MM.1S (cell line): ENCODE measurements around the gene HOXC9.

Experiments
- DNase-seq: peaks from one replicate; pipeline ENCODE4 v3.0.0-alpha.2; 2015
- H2AFZ ChIP-seq: fragments of 300-600 bp; sonication (generic); 2 replicates; pipeline ENCODE4 v1.6.0; 2016; ENCODE audit warnings: antibody characterized with exemption, low read length
- H3F3A ChIP-seq: fragments of 300-600 bp; sonication (generic); 2 replicates; pipeline ENCODE4 v1.6.1; 2016; ENCODE audit warnings: mild to moderate bottlenecking, antibody characterized with exemption, low read length, moderate library complexity, mixed read lengths; ENCODE audit not compliant: insufficient read depth
- H3K27ac ChIP-seq: fragments of 300-600 bp; sonication (generic); 2 replicates; pipeline ENCODE4 v1.5.1; 2016; ENCODE audit warnings: mild to moderate bottlenecking, low read length
- H3K27me3 ChIP-seq: fragments of 300-600 bp; sonication (generic); replicated peaks from 2 replicates; pipeline ENCODE4 v1.6.0; 2016; ENCODE audit warnings: low read length; ENCODE audit not compliant: insufficient read depth
- H3K36me3 ChIP-seq: fragments of 300-600 bp; sonication (generic); replicated peaks from 2 replicates; pipeline ENCODE4 v1.6.1; 2016; ENCODE audit warnings: mild to moderate bottlenecking, low read length, mixed read lengths; ENCODE audit not compliant: insufficient read depth
- H3K4me1 ChIP-seq: fragments of 300-600 bp; sonication (generic); 2 replicates; pipeline ENCODE4 v1.6.1; 2016; ENCODE audit warnings: low read length, mixed read lengths
- H3K4me2 ChIP-seq: fragments of 300-600 bp; sonication (generic); 2 replicates; pipeline ENCODE4 v1.6.0; 2016; ENCODE audit warnings: low read depth, low read length
- H3K4me3 ChIP-seq: fragments of 300-600 bp; sonication (generic); 2 replicates; pipeline ENCODE4 v1.5.1; 2016; ENCODE audit warnings: low read length, mixed read lengths
- H3K79me2 ChIP-seq: fragments of 300-600 bp; sonication (generic); 2 replicates; pipeline ENCODE4 v1.6.1; 2016; ENCODE audit warnings: mixed run types, low read length, mixed read lengths
- H3K9ac ChIP-seq: fragments of 300-600 bp; sonication (generic); 2 replicates; pipeline ENCODE4 v1.6.1; 2016; ENCODE audit warnings: low read length, mixed read lengths
- H3K9me2 ChIP-seq: fragments of 300-600 bp; sonication (generic); replicated peaks from 2 replicates; pipeline ENCODE4 v1.6.1; 2016; ENCODE audit warnings: mild to moderate bottlenecking, low read length, mixed read lengths; ENCODE audit not compliant: insufficient read depth
- H3K9me3 ChIP-seq: fragments of 300-600 bp; sonication (generic); replicated peaks from 2 replicates; pipeline ENCODE4 v1.6.1; 2016; ENCODE audit warnings: mild to moderate bottlenecking, low read length, mixed read lengths; ENCODE audit not compliant: insufficient read depth
- H4K20me1 ChIP-seq: fragments of 300-600 bp; sonication (generic); 2 replicates; pipeline ENCODE4 v1.6.1; 2016; ENCODE audit warnings: mild to moderate bottlenecking, low read length, moderate library complexity, mixed read lengths; ENCODE audit not compliant: insufficient read depth
- EZH2 ChIP-seq: fragments of 300-600 bp; sonication (generic); optimal IDR thresholded peaks from 2 replicates; pipeline ENCODE3; 2017; ENCODE audit warnings: low read depth, mild to moderate bottlenecking, antibody characterized with exemption, low read length, mixed read lengths
- EZH2phosphoT487 ChIP-seq: fragments of 300-600 bp; sonication (generic); IDR thresholded peaks from 2 replicates; pipeline ENCODE4 v1.6.1; 2018; ENCODE audit warnings: antibody characterized with exemption, low read length
- TF ChIP-seq, protein P1 (sequence below): fragments of 300-600 bp; sonication (generic); IDR thresholded peaks from 2 replicates; pipeline ENCODE4 v1.5.1; 2016; ENCODE audit warnings: antibody characterized with exemption, low read length, mixed read lengths

Gene HOXC9

DNA sequence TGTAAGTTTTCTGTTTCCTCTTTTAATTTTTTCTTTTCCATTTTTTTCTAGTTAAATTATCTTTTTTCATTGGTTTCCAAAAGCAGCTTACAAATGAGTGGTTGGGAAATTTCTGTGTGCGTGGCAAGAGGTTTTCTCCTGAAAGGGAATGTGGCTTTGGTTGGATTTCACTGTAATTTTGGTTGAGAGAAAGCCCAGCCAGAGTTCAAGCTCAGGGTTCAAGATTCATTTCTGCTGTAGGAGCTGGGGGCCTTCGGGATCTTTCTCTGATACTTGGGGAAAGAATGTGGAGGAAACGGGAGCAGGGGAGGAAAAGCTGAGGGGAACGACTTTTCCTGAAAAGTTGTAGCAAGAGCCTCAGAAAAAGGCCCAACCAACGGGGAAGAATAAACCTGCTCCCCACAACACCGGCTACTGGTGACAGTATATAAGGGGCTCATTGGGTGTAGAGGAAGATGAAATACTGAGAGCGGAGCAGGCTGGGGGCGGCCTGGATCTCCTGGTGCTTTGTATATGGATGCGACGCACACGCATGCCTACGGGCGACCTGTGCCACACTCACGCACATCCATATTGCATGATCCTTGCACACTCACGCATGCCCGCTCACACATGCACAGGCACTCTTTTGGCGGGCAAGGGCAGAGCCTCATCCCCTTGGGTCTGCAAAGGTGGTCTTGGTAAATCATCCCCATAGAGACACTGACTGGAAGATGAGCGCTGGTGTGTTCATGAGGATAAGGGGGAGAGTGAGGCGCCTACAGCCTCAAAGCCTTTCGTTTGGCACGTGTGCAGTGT lies 13.1 kb upstream of the HOXC9 start:
- no peak overlapping the region for H3K4me3 ChIP-seq
- no peaks in the 10 kb centered on the region for H3K9me2 ChIP-seq
- DNase-seq = no peak
- peaks cover 96% of the 10 kb centered on the region for H3K27me3 ChIP-seq
- no peaks in the 10 kb centered on the region for H3K36me3 ChIP-seq
- H3F3A ChIP-seq = 0 out of 2 replicates have a peak, but pooled peaks cover 3% of the 10 kb centered on the region
- TF ChIP-seq EZH2 (no peak), EZH2phosphoT487 (no peak)
- TF ChIP-seq, protein P1, sequence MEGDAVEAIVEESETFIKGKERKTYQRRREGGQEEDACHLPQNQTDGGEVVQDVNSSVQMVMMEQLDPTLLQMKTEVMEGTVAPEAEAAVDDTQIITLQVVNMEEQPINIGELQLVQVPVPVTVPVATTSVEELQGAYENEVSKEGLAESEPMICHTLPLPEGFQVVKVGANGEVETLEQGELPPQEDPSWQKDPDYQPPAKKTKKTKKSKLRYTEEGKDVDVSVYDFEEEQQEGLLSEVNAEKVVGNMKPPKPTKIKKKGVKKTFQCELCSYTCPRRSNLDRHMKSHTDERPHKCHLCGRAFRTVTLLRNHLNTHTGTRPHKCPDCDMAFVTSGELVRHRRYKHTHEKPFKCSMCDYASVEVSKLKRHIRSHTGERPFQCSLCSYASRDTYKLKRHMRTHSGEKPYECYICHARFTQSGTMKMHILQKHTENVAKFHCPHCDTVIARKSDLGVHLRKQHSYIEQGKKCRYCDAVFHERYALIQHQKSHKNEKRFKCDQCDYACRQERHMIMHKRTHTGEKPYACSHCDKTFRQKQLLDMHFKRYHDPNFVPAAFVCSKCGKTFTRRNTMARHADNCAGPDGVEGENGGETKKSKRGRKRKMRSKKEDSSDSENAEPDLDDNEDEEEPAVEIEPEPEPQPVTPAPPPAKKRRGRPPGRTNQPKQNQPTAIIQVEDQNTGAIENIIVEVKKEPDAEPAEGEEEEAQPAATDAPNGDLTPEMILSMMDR = no peak
- no peak overlapping the region for H3K9ac ChIP-seq
- no peaks in the 10 kb centered on the region for H3K79me2 ChIP-seq
- peaks cover 19% of the 10 kb centered on the region; the same call in 1 of the 2 replicates for H3K4me1 ChIP-seq
- no peak overlapping the region for H3K4me2 ChIP-seq
- H4K20me1 ChIP-seq = no peaks in the 10 kb centered on the region; the same call in 1 of the 2 replicates
- no peak overlapping the region for H2AFZ ChIP-seq
- no peak overlapping the region for H3K27ac ChIP-seq
- H3K9me3 ChIP-seq = no peaks in the 10 kb centered on the region

DNA sequence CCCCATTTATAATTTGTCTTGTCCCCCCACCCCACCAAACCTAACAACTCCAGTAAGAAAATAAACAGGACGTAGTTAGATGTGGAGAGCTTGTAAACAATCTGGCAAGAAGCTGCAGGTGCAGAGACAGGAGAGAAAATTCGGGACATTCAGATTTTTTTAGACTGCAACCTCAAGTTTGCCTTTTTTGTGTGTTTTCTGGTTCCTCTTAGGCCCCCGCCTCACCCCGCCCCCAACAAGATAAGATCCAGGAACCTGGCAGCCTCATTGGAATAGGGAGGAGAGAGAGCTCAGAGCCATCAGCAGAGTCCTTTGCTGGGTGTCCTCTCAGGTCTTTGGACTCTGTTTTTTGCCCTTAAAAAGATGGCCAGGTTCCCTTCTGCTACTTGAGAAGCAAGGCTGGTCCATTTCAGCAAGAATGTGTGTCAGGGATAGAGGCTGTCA lies 12.2 kb upstream of the HOXC9 start:
- H3K4me1 ChIP-seq = peaks cover 20% of the 10 kb centered on the region; the same call in 1 of the 2 replicates
- H2AFZ ChIP-seq = no peak overlapping the region
- H3K9me2 ChIP-seq = no peaks in the 10 kb centered on the region
- no peak for TF ChIP-seq EZH2
- no peak for TF ChIP-seq EZH2phosphoT487
- TF ChIP-seq, protein P1 = no peak
- H3K79me2 ChIP-seq = no peaks in the 10 kb centered on the region
- no peaks in the 10 kb centered on the region for H3K9me3 ChIP-seq
- H3K9ac ChIP-seq = no peak overlapping the region
- 0 out of 2 replicates have a peak, but pooled peaks cover 3% of the 10 kb centered on the region for H3F3A ChIP-seq
- H3K36me3 ChIP-seq = no peaks in the 10 kb centered on the region
- DNase-seq = no peak
- no peak overlapping the region for H3K4me2 ChIP-seq
- H4K20me1 ChIP-seq = no peaks in the 10 kb centered on the region
- no peak overlapping the region for H3K27ac ChIP-seq
- no peak overlapping the region for H3K4me3 ChIP-seq
- H3K27me3 ChIP-seq = peaks cover 96% of the 10 kb centered on the region

DNA sequence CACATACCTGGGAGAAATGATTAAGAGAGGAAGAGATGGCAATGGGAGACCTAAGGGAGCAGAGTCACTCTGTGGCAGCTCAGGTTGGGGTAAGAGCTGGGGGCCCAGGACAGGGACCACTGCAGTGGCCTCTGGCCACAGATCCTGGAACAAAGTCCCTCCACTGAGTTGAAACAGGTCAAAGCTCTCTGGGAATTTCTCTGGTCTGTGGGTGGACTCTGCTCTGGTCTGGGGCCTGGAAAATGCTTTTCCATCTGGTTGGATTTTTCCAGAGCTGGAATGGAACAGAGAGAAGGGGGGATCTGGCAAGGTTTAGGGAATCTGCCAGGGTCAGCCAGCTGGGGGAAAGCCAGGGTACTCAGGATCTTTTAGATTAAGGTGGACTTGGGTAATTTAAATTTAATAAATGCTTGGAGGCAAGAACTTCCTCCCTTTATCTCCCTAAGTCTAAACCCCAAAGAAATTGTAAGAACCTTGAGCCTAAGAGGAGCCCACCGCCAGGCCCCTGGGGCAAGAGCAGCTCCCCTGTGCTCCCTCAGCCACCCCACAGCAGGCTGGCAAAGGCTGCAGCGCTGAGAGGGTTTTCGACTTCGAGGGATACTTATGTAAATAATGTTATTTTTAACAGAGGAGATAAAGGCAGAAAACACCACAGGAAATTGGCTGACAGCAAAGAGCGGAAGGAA lies 11.3 kb upstream of the HOXC9 start:
- no peaks in the 10 kb centered on the region for H3K9me2 ChIP-seq
- peaks cover 20% of the 10 kb centered on the region; the same call in 1 of the 2 replicates for H3K4me1 ChIP-seq
- peaks cover 96% of the 10 kb centered on the region for H3K27me3 ChIP-seq
- H3K79me2 ChIP-seq = no peaks in the 10 kb centered on the region
- no peak overlapping the region for H2AFZ ChIP-seq
- H4K20me1 ChIP-seq = no peaks in the 10 kb centered on the region
- peak overlapping the region; percentile 79 for H3K4me2 ChIP-seq
- 0 out of 2 replicates have a peak, but pooled peaks cover 6% of the 10 kb centered on the region for H3F3A ChIP-seq
- no peak overlapping the region for H3K9ac ChIP-seq
- H3K27ac ChIP-seq = no peak overlapping the region
- TF ChIP-seq, protein P1 = no peak
- TF ChIP-seq EZH2 = no peak
- TF ChIP-seq EZH2phosphoT487 = no peak
- no peak for DNase-seq
- H3K4me3 ChIP-seq = no peak overlapping the region
- no peaks in the 10 kb centered on the region for H3K9me3 ChIP-seq
- H3K36me3 ChIP-seq = no peaks in the 10 kb centered on the region
